Suppressor macrophage treated with lipopolysaccharide for 4 hours (primary cell): ENCODE results near the gene STARD10.

Source experiments
- DNase-seq: peaks from one replicate; pipeline ENCODE4 v3.0.0-alpha.2; 2020

Gene STARD10

DNA sequence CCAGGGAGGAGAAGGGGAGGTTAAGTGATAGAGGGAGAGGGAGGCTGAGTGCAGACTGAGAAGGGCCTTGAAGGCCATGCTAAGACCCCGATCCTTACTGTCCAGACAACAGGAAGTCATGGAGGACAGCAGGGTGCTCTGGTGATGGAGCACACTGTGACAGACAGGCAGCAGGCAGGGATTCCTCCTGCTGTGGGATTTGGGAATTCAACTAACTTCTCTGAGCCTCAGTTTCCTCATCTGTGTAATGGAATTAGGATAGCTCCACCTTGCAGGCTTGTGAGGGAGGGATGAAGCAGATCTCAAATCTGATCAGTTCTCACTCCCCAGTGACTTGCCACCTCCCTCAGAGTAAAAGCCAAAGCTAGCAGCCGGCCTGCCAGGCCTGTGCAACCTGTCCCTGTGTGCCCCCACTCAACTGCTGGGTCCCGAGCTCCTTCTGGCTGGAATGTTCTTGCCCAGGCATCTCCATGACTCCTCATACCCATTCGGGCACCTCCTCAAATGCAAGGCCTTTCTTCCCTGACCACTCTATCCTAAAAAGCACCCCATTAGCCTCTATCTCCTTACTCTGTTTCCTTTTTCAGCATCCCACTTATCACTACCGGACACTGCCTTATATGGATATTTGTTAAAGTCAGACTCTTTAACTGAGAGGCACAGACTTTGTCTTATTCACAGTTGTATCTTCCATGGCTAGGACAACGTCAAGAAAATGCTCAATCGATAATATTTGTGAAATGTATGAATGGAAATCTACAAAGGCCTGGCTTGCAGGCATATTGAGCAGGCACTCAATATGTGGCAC, 51.1 kb downstream of the STARD10 start:
- DNase-seq = no peak

DNA sequence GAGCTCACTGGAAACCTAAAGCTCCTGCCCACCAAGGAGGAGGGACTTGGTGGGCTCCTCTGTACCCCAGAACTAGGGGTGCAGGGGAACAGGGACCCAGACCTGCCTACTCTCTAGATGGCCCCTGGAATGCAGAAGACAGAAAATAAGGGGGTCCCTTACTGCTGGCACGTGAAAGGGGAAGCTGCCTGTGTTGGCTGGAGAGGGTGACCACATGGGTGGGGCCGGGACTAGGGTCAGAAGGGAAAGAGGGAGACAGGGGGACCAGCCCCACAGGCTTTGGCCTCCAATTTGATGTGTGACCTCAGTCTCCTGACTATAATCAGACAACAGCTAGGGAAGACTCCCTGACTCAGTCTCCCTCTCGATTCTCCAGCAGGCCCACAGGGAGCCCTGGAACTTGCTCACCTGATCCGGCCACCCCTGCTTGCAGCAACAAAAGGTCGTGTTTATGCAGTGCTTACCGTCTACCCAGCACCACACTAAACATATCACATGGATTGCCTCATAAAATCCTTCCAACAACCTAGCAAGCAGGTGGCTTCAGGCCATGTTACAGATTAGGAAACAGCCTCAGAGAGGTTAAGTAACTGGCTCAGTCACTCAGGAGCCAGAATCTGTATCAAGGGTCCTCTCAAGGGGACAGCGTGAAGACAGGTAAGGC, 51.9 kb downstream of the STARD10 start:
- DNase-seq = no peak

- DNase-seq = peak; percentile 82
These were observed 52.4 kb downstream of the STARD10 start for GRCh38 chr11:72741429-72741833.

DNA sequence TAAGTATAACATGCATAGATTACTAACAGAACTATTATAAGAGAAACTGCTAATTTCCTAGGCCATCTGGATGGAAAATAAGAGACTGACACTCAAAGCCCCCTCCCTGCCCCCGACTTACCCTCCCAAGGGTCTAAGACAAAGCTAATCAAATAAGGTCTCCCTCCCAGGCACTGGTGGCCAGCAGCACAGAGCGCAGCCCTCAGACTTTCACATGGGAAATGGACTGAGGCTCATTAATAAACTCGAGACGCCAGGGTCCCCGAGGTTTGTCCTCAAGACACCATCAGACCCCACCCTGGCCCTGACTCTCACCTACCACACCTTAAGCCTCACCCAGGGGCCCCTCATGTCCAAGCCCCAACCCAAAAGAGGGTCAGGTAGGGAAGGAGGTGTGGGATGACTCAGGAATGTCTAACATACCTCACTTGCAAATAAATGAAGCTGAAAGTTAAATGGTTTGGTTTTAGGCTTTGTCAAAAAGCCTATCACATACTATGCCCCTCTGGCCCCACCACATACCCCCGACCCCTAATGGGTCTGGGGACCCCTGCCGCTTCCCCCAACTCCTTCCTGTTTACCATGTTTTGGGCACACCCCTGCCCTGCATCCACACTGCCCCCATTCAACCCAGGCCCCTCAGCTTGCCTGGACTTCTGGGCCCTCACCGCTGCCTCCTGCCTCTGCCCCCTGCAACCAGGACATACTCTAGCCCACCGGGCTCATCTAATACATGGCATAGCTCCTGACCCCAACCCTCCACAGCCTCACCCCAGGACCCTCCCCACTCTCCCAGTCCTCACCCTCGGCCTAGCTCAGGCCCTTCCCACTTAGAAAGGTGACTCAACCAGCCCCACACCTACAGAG, 53.1 kb downstream of the STARD10 start:
- no peak for DNase-seq

DNA sequence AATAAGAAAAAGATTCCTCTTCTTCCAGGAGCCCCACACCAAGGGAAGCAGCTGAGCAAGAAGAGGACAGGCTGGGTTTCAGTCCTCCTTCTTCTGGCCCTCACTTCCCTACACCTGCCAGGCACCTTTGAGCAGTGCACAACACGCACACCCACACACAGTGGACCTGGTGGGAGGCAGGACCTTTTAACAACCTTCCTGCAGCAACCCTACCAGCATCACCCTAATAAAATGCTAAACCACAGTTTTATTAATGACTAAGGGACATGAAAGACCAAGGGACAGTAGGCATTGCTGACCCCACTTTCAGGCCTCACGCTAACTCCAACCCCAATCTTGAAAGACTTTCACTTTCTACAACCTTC, 53.8 kb downstream of the STARD10 start:
- no peak for DNase-seq

DNA sequence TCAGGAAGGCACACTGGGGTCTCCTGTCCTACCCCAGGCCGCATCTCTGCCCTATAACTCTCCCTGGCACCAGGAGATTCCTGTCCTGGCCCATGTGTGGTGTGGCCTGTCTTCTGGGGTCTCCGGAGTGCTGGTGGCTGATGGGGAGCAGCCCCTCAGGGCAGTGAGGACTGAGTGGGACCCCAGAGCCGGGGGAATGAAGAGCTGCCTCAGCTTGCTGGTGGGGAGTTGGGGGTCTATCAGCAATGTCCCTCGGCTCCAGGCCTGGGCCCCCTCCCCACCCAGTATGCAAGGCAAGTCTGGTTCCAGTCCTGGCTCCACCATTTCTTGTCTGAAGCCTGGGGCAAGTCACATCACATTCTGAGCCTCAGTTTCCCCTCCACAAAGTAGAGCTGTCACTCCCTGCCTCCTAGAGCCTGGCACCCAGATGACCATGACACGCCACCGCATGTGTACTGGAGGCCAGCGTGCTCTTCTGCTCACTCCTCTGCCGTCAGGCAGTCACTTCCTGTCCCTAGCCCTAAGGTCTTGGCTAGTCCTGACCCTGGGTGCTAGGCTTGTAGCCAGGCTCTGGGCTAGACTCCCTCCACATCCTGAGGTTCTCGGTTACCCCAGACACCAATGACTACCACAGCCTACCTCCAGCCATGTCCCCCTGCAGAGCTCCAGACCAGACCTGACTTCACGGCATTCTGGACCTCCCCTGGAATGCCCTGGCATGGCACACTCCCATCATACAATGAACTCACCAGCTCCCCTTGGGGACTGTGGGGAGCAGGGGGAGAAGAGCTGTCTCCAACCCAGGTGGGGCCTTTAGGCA, 54.4 kb downstream of the STARD10 start:
- peak; percentile 73 for DNase-seq

GRCh38 chr11:72738199-72739141, 55.4 kb downstream of the STARD10 start:
- peak; percentile 90 for DNase-seq

GRCh38 chr11:72737336-72737735, 56.5 kb downstream of the STARD10 start:
- no peak for DNase-seq

DNA sequence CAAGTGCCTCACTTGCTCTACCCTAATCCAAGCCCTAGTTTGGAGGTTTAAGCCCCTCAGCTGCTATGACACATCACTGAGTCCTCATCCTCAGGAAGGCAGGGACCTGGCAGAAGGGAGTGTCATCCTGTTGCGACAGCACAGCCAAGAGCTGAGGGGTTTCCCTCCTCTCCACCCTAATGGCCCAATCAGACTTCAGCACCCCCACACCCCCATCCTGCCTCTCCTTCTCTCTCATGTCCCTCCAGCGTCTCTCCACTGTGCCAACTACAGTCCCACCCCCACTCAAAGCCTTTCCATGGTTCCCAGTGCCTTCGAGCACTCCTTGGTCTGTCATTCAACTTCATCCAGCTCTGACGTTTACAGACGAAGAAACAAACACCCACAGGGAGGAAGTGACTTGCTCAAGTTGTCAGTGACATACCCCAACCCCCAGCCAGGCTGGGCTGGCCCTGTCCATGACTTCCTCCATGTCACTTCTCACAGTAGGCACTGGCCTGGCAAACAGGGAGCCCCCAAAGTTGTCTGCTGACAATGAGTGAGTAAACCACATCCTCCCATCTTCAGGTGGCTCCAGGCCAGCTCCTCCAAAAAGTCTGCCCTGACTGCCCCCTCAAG, 57.3 kb downstream of the STARD10 start:
- peak; percentile 95 for DNase-seq

GRCh38 chr11:72735495-72736027, 58.3 kb downstream of the STARD10 start:
- peak; percentile 58 for DNase-seq

GRCh38 chr11:72732329-72732728, 61.5 kb downstream of the STARD10 start:
- DNase-seq = no peak

GRCh38 chr11:72730737-72731136, 63.1 kb downstream of the STARD10 start:
- no peak for DNase-seq

DNA sequence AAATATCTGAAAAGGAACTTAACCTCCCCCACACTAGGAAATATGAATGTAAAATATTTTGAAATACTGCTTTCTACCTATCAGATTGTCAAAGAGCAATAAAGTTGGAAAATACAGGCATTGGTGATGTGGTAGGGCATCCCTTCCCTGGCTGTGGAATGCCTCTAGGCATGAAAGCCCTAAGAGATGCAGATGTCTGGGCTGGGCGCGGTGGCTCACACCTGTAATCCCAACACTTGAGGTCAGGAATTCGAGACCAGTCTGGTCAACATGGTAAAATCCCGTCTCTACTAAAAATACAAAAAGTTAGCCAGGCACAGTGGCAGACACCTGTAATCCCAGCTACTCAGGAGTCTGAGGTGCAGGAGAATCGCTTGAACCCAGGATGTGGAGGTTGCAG, 63.6 kb downstream of the STARD10 start:
- no peak for DNase-seq

DNA sequence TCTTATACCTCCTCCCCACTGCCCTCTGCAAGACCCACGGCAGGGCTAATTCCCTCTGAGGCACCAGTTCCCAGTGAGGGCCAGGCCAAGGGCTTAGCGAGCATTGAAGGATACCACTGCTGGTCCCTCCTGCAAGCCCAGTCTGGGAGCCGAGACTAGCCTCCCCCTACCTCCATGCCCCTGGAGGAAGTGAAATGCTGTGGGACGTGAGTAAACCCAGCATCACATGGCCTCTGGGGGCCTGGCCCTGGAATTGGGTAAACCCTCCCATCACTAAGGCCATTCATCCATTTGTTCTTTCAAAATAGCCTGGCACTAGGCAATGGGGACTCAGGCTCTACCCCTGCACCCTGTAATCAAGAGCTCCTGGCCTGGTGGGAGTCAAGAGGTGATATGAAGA, 66.3 kb downstream of the STARD10 start:
- peak; percentile 77 for DNase-seq

DNA sequence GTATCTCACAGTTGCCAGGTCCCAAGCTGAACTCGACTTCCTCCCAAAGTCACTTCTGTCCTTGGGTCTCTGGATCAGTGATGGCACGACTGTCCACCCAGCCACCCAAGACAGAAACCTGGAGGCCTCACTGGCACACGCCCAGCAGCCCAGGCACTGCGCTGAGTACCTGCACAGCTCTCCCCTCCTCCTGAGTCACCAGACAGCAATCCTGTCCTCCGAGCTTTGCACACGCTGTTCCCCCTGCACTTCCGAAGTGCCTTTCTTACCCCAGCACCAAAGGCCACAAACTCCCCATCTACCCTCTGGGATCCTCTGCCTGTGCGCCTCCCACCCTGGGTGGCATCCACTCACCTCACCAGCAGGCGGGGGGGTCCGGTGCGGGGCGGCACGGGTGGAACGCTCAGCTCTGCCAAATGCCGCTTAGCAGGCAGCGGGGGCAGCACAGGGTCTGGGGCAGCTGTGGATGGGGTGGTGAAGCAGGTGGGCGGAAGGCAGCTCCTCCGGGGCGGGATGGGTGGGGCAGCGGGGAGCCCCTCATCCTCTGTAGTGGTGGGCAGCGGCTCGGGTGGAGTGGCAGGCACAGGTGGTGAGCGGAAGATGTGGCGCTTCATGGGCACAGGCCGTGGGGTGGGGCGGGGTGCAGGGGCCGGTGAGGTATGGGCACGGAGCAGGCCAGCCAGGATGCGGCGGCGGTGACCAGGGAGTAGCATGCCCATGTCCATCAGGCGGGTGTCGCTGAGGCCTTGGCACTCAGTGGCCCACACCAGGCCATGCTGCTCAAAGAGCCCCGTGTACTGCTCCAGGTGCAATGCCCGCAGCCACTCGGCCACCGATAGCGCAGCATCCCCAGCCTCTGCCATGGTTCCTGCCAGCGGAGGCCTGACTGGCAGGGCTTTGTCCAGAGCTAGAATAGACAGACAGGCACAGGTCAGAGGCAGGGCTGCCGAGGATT, 67.3 kb downstream of the STARD10 start:
- no peak for DNase-seq

- no peak for DNase-seq
These were observed 68.2 kb downstream of the STARD10 start for GRCh38 chr11:72725724-72726028.

GRCh38 chr11:72724851-72725723, 68.8 kb downstream of the STARD10 start:
- peak; percentile 83 for DNase-seq

- peak; percentile 55 for DNase-seq
These were observed 69.8 kb downstream of the STARD10 start for GRCh38 chr11:72724021-72724551.
